Hepatocyte (in vitro differentiated cells): ENCODE data around the gene KCNG4. TPM values are rescaled to one million over a fixed set of nuclear protein-coding genes. Genes with fewer than 3 reads are reported as not detected.

Source experiments
- DNase-seq: peaks from one replicate; pipeline ENCODE4 v3.0.0-alpha.2; 2016; ENCODE audit warnings: low spot score
- H2AFZ ChIP-seq: fragments of 200-600 bp; sonication (generic); 2 replicates; pipeline ENCODE4 v1.6.0; 2016; ENCODE audit warnings: antibody characterized with exemption, mild to moderate bottlenecking
- H3K27ac ChIP-seq: fragments of 200-600 bp; sonication (generic); 2 replicates; pipeline ENCODE4 v1.5.1; 2016; ENCODE audit warnings: mild to moderate bottlenecking
- H3K27me3 ChIP-seq: fragments of 200-600 bp; sonication (generic); 2 replicates; pipeline ENCODE4 v1.6.1; 2016
- H3K36me3 ChIP-seq: fragments of 200-600 bp; sonication (generic); replicated peaks from 2 replicates; pipeline ENCODE4 v1.5.1; 2016; ENCODE audit warnings: low read depth; ENCODE audit not compliant: insufficient read depth
- H3K4me1 ChIP-seq: fragments of 200-600 bp; sonication (generic); 2 replicates; pipeline ENCODE4 v1.5.1; 2016; ENCODE audit warnings: mild to moderate bottlenecking, moderate library complexity; ENCODE audit not compliant: insufficient read depth
- H3K4me2 ChIP-seq: fragments of 200-600 bp; sonication (generic); 2 replicates; pipeline ENCODE4 v1.6.0; 2016
- H3K4me3 ChIP-seq: fragments of 200-600 bp; sonication (generic); 2 replicates; pipeline ENCODE4 v1.5.1; 2016; ENCODE audit warnings: mild to moderate bottlenecking
- H3K79me2 ChIP-seq: fragments of 200-600 bp; sonication (generic); 2 replicates; pipeline ENCODE4 v1.6.0; 2017; ENCODE audit warnings: mild to moderate bottlenecking
- H3K9me2 ChIP-seq: fragments of 200-600 bp; sonication (generic); replicated peaks from 2 replicates; pipeline ENCODE4 v1.6.0; 2017; ENCODE audit warnings: mild to moderate bottlenecking; ENCODE audit not compliant: insufficient read depth
- H3K9me3 ChIP-seq: fragments of 200-600 bp; sonication (generic); 2 replicates; pipeline ENCODE4 v1.5.1; 2016; ENCODE audit warnings: low read depth, mild to moderate bottlenecking
- H4K20me1 ChIP-seq: fragments of 200-600 bp; sonication (generic); 2 replicates; pipeline ENCODE4 v1.6.0; 2016; ENCODE audit warnings: mild to moderate bottlenecking; ENCODE audit not compliant: insufficient read depth, poor library complexity, severe bottlenecking
- EZH2 ChIP-seq: fragments of 200-600 bp; sonication (generic); IDR thresholded peaks from 2 replicates; pipeline ENCODE4 v1.6.1; 2016; ENCODE audit warnings: antibody characterized with exemption, mild to moderate bottlenecking, borderline replicate concordance
- EZH2phosphoT487 ChIP-seq: fragments of 200-600 bp; sonication (generic); IDR thresholded peaks from one replicate; pipeline ENCODE4 v1.6.1; 2018; ENCODE audit warnings: antibody characterized with exemption, mild to moderate bottlenecking, low read depth, moderate library complexity; ENCODE audit not compliant: unreplicated experiment, severe bottlenecking
- WGBS: methylation state at CpG from one replicate; pipeline ENCODE4 v1.1.6; 2016; ENCODE audit warnings: low lambda C conversion rate; ENCODE audit errors: missing lambda C conversion rate; 5-methylcytosine and 5-hydroxymethylcytosine counted together
- polyA plus RNA-seq: library from polyadenylated mRNA; unstranded; fragments of >200 nt; fragmentation: Nextera tagmentation; extraction: Ambion mirVana; gene quantifications from 2 replicates; pipeline ENCODE4 v1.2.1, GENCODE V29; 2016
- total RNA-seq: library from RNA; depleted of rRNA; stranded (reverse); fragments of >200 nt; gene quantifications from 2 replicates; pipeline ENCODE4 v1.2.3, GENCODE V29; 2014
- TF ChIP-seq, protein P1 (sequence below): fragments of 200-600 bp; sonication (generic); IDR thresholded peaks from 2 replicates; pipeline ENCODE4 v1.5.1; 2016; ENCODE audit warnings: antibody characterized with exemption, mild to moderate bottlenecking; ENCODE audit not compliant: poor library complexity

The KCNG4 gene
- total and polyA plus RNA-seq, 2 experiments from 2014 or later: not detected

DNA sequence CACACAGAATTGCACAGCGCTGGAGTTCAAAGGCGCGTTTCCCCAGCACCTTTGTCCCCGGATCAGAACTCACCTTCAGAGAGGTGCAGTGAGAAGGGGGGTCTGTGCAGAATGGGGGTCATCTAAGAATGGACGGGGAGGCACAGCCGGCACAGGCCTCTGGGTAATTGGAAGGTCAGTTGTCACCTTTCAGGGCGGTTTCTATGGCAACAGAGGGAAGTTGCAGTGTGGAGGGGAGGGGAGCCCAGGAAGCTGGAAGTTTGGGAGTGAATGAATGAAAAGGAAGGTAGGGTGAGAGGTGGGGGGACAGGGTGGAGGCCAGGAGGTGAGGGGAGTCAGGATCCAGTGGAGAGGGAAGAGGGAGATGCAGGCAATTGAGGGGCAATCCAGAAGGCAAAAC, 12.4 kb upstream of the KCNG4 start:
- Histone ChIP-seq H3K9me2 (no peaks in the 10 kb centered on the region), H3K4me2 (no peak overlapping the region), H3K36me3 (no peaks in the 10 kb centered on the region), H2AFZ (no peak overlapping the region), H4K20me1 (no peaks in the 10 kb centered on the region), H3K27ac (no peak overlapping the region), H3K9me3 (no peaks in the 10 kb centered on the region), H3K4me3 (no peak overlapping the region), H3K4me1 (peaks cover 4% of the 10 kb centered on the region), H3K27me3 (no peaks in the 10 kb centered on the region), H3K79me2 (no peaks in the 10 kb centered on the region)
- no peak for TF ChIP-seq EZH2
- no peak for TF ChIP-seq EZH2phosphoT487
- TF ChIP-seq, protein P1, sequence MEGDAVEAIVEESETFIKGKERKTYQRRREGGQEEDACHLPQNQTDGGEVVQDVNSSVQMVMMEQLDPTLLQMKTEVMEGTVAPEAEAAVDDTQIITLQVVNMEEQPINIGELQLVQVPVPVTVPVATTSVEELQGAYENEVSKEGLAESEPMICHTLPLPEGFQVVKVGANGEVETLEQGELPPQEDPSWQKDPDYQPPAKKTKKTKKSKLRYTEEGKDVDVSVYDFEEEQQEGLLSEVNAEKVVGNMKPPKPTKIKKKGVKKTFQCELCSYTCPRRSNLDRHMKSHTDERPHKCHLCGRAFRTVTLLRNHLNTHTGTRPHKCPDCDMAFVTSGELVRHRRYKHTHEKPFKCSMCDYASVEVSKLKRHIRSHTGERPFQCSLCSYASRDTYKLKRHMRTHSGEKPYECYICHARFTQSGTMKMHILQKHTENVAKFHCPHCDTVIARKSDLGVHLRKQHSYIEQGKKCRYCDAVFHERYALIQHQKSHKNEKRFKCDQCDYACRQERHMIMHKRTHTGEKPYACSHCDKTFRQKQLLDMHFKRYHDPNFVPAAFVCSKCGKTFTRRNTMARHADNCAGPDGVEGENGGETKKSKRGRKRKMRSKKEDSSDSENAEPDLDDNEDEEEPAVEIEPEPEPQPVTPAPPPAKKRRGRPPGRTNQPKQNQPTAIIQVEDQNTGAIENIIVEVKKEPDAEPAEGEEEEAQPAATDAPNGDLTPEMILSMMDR: no peak
- no peak for DNase-seq
- 67% methylated on average over 7 of the region's 7 CpGs for WGBS

DNA sequence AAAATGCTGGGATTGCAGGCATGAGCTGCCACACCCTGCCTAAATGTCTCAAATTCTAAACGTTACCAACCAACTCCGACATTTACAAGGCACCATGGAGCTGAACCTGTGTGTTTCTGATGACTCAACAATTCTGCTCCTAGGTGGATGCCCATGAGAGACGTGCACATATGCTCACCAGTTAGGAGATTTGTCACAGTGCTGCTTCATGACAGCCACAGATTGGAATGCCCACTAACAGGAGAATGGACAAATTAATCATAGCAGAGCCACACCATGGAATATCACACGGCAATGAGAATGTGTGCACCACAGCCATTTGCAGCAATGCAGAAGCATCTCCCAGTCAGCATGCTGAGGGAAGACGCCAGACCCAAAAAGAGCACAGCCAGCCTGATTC, 8.0 kb upstream of the KCNG4 start:
- H3K4me2 ChIP-seq: no peak overlapping the region
- 85% methylated on average over 5 of the region's 5 CpGs for WGBS
- H3K4me3 ChIP-seq: no peak overlapping the region
- no peaks in the 10 kb centered on the region for H3K4me1 ChIP-seq
- no peaks in the 10 kb centered on the region for H3K9me2 ChIP-seq
- no peak overlapping the region for H2AFZ ChIP-seq
- H3K36me3 ChIP-seq: no peaks in the 10 kb centered on the region
- TF ChIP-seq EZH2 (no peak), EZH2phosphoT487 (no peak)
- TF ChIP-seq, protein P1: no peak
- H3K27me3 ChIP-seq: no peaks in the 10 kb centered on the region
- no peaks in the 10 kb centered on the region for H4K20me1 ChIP-seq
- no peaks in the 10 kb centered on the region for H3K79me2 ChIP-seq
- H3K27ac ChIP-seq: no peak overlapping the region
- no peak for DNase-seq
- no peaks in the 10 kb centered on the region for H3K9me3 ChIP-seq

DNA sequence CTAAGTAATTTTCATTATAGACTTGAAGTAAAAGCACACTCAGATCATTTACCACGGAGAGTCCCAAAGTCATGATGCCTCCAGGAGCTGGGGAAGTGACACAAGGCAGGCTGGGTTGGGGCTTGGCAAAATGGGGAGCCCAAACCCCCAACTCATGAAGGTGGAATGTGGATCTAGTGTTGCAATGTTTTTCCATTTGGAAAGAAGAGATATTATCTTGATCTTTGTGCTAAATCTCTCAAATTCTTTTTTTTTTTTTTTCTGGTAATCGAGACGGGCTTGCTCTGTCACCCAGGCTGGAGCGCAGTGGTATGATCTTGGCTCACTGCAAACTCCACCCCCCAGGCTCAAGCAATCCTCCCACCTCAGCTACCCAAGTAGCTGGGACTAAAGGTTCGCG, 7.5 kb upstream of the KCNG4 start:
- H3K79me2 ChIP-seq: no peaks in the 10 kb centered on the region
- no peaks in the 10 kb centered on the region for H3K36me3 ChIP-seq
- H2AFZ ChIP-seq: no peak overlapping the region
- no peaks in the 10 kb centered on the region for H3K9me3 ChIP-seq
- no peak overlapping the region for H3K27ac ChIP-seq
- no peak for DNase-seq
- WGBS: 89% methylated on average over 6 of the region's 6 CpGs
- no peaks in the 10 kb centered on the region for H3K27me3 ChIP-seq
- no peaks in the 10 kb centered on the region for H3K9me2 ChIP-seq
- TF ChIP-seq EZH2: no peak
- TF ChIP-seq, protein P1: no peak
- TF ChIP-seq EZH2phosphoT487: no peak
- no peak overlapping the region for H3K4me3 ChIP-seq
- H4K20me1 ChIP-seq: no peaks in the 10 kb centered on the region
- H3K4me1 ChIP-seq: no peaks in the 10 kb centered on the region
- no peak overlapping the region for H3K4me2 ChIP-seq

DNA sequence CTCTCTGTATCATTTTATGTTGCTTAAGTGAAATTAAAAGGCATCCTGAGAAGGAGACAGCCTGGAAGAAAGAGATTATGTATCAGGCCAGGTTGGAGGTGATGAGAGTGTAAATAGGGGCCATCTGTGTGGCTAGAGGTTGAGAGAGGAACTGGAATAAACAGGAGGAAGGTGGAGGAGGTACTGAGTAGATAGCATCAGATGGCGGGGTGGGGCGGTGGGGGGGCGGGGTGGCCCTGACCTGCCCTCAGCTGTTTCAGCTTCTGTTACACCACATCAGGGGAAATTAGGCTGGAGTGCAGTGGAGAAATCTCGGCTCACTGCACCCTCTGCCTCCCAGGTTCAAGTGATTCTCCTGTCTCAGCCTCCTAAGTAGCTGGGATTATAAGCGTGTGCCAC, 6.9 kb upstream of the KCNG4 start:
- H3K27me3 ChIP-seq: no peaks in the 10 kb centered on the region
- H3K4me3 ChIP-seq: no peak overlapping the region
- DNase-seq: no peak
- no peaks in the 10 kb centered on the region for H3K9me2 ChIP-seq
- H3K9me3 ChIP-seq: no peaks in the 10 kb centered on the region
- H2AFZ ChIP-seq: no peak overlapping the region
- H4K20me1 ChIP-seq: no peaks in the 10 kb centered on the region
- no peaks in the 10 kb centered on the region for H3K36me3 ChIP-seq
- TF ChIP-seq EZH2phosphoT487 (no peak), EZH2 (no peak)
- TF ChIP-seq, protein P1: no peak
- no peak overlapping the region for H3K4me2 ChIP-seq
- H3K79me2 ChIP-seq: no peaks in the 10 kb centered on the region
- no peaks in the 10 kb centered on the region for H3K4me1 ChIP-seq
- H3K27ac ChIP-seq: no peak overlapping the region
- WGBS: 63% methylated on average over 5 of the region's 5 CpGs
